ENCODE results near the gene ZNF329.

- TF ChIP-seq CTCF (IDR thresholded peaks at IDR 0.05 in 2 of 3, conservative IDR thresholded peaks at IDR 0.05 in 1 of 3; ENCODE audit: borderline replicate concordance in 1 of 3, insufficient read depth in 1 of 3, low read depth in 2 of 3, low read length in 2 of 3) (no peak), EZH2 (IDR thresholded peaks at IDR 0.05) (no peak), ZFX (IDR thresholded peaks at IDR 0.05) (no peak), POLR2AphosphoS5 (IDR thresholded peaks at IDR 0.05; ENCODE audit: low read depth, low read length) (no peak), POLR2A (IDR thresholded peaks at IDR 0.05; ENCODE audit: borderline replicate concordance, extremely low read depth, insufficient read depth, insufficient read length) (no peak), SRF (IDR thresholded peaks at IDR 0.05; ENCODE audit: low read depth) (no peak), SIN3A (IDR thresholded peaks at IDR 0.05; ENCODE audit: low read depth) (no peak), ZNF274 (IDR thresholded peaks at IDR 0.05; ENCODE audit: low read depth, low read length) (peak; percentile 61), REST (IDR thresholded peaks at IDR 0.05; ENCODE audit: low read depth) (no peak), EZH2phosphoT487 (IDR thresholded peaks at IDR 0.05; ENCODE audit: borderline replicate concordance) (no peak), JUND (IDR thresholded peaks at IDR 0.05) (no peak), EGR1 (IDR thresholded peaks at IDR 0.05; ENCODE audit: low read depth) (no peak)
- TF ChIP-seq, protein P1, sequence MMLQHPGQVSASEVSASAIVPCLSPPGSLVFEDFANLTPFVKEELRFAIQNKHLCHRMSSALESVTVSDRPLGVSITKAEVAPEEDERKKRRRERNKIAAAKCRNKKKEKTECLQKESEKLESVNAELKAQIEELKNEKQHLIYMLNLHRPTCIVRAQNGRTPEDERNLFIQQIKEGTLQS (IDR thresholded peaks at IDR 0.05) = no peak
- TF ChIP-seq, protein P2, sequence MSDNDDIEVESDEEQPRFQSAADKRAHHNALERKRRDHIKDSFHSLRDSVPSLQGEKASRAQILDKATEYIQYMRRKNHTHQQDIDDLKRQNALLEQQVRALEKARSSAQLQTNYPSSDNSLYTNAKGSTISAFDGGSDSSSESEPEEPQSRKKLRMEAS (IDR thresholded peaks at IDR 0.05) = no peak
Observed at GRCh38 chr19:58108546-58108817, 42.1 kb downstream of the ZNF329 start.
